ENCODE results near the gene CSF2.

- TF ChIP-seq CTCF (optimal IDR thresholded peaks at IDR 0.05 in 1 of 3, IDR thresholded peaks at IDR 0.05 in 1 of 3, conservative IDR thresholded peaks at IDR 0.05 in 1 of 3; ENCODE audit: extremely low read depth in 1 of 3, insufficient read depth in 2 of 3, low read length in 3 of 3): no peak
- no peak for TF ChIP-seq EZH2 (IDR thresholded peaks at IDR 0.05; ENCODE audit: low read length)
These were observed 14.1 kb downstream of the CSF2 start for GRCh38 chr5:132087661-132088060.

All from keratinocyte (primary cell).